Panc1 (cell line): Measurements from ENCODE around the gene MBD1. TPM values are rescaled to one million over a fixed set of nuclear protein-coding genes. Genes with fewer than 3 reads are reported as not detected.

Source experiments
- ATAC-seq: fragments of 200-7000 bp; cut with Tn5 transposase; 2 replicates; pipeline ENCODE4 v1.9.1; 2020; ENCODE audit warnings: mild to moderate bottlenecking, moderate library complexity
- BruUV-seq: library from RNA; stranded (reverse); fragments of 400-500 nt; replicated peaks from 2 replicates; lab custom pipeline; 2021; lab: Mats Ljungman, UMichigan
- CTCF ChIA-PET: fragments of 300-600 bp; sonication (Branson Sonifier 250); formaldehyde crosslinking; loops from one replicate; lab custom pipeline; 2022; ENCODE audit warnings: antibody characterized with exemption; lab: Charles Lee
- POLR2A ChIA-PET: fragments of 300-600 bp; sonication (Branson Sonifier 250); formaldehyde crosslinking; loops from one replicate; lab custom pipeline; 2022; ENCODE audit warnings: antibody characterized with exemption; lab: Charles Lee
- DNase-seq: peaks from one replicate; pipeline ENCODE4 v3.0.0-alpha.2; 2010; ENCODE audit warnings: low read depth, low spot score
- H3K27ac ChIP-seq: 2 replicates; pipeline ENCODE4 v1.5.1; 2011; ENCODE audit warnings: mild to moderate bottlenecking, low read length, inconsistent platforms
- H3K27me3 ChIP-seq: fragments of 200-500 bp; sonication (Bioruptor generic); 2 replicates; pipeline ENCODE4 v1.6.0; 2014; ENCODE audit warnings: low read length, inconsistent platforms; ENCODE audit not compliant: control insufficient read depth, insufficient read depth
- H3K36me3 ChIP-seq: fragments of 200-500 bp; sonication (Bioruptor generic); 2 replicates; pipeline ENCODE4 v1.5.1; 2014; ENCODE audit warnings: inconsistent platforms, mild to moderate bottlenecking, low read length, moderate library complexity; ENCODE audit not compliant: control insufficient read depth, insufficient read depth
- H3K4me1 ChIP-seq: 2 replicates; pipeline ENCODE4 v1.5.1; 2011; ENCODE audit warnings: inconsistent platforms, mild to moderate bottlenecking, low read length, moderate library complexity; ENCODE audit not compliant: control insufficient read depth, insufficient read depth
- H3K4me3 ChIP-seq, 2 experiments: 2 replicates each; pipeline ENCODE4 v1.5.1; 2011 to 2012; ENCODE audit warnings: low read depth in 2 of 2, low read length in 2 of 2, mild to moderate bottlenecking in 2 of 2, inconsistent platforms in 1 of 2, moderate library complexity in 1 of 2
- H3K9me3 ChIP-seq: fragments of 200-500 bp; sonication (Bioruptor generic); 2 replicates; pipeline ENCODE4 v1.5.1; 2014; ENCODE audit warnings: low read depth, mild to moderate bottlenecking, inconsistent platforms, low read length, moderate library complexity; ENCODE audit not compliant: control insufficient read depth, insufficient read depth
- POLR2AphosphoS5 ChIP-seq: IDR thresholded peaks from 2 replicates; pipeline ENCODE4 v1.6.1; 2012; ENCODE audit warnings: mild to moderate bottlenecking, low read depth, low read length, moderate library complexity
- REST ChIP-seq, 2 experiments: IDR thresholded peaks; 2 replicates each; pipeline ENCODE4 v1.6.1; 2011 to 2012; ENCODE audit warnings: low read depth in 2 of 2, control low read depth in 1 of 2, low read length in 1 of 2, mild to moderate bottlenecking in 1 of 2, moderate library complexity in 1 of 2; ENCODE audit not compliant: insufficient read depth in 1 of 2
- SIN3A ChIP-seq: IDR thresholded peaks from 2 replicates; pipeline ENCODE4 v1.6.1; 2012; ENCODE audit warnings: low read depth, mild to moderate bottlenecking, low read length, moderate library complexity, borderline replicate concordance; ENCODE audit not compliant: insufficient read depth
- TCF7L2 ChIP-seq: IDR thresholded peaks from 2 replicates; pipeline ENCODE4 v1.6.1; 2011; ENCODE audit warnings: mild to moderate bottlenecking, low read depth, low read length, inconsistent platforms
- in situ Hi-C: cut with HindIII; loops from 2 replicates; pipeline ENCODE4 v1.10.0; 2016; ENCODE audit warnings: low sequenced_read_pairs, low pct_unique_long_range_greater_than_20kb
- intact Hi-C: fragments of 100-400 bp; cut with micrococcal nuclease; formaldehyde crosslinking; loops from one replicate; pipeline ENCODE4 v1.10.0; 2022; ENCODE audit not compliant: unreplicated experiment
- total RNA-seq: library from RNA; stranded (reverse); gene quantifications from one replicate; pipeline ENCODE4 v1.2.1, GENCODE V29; 2021; ENCODE audit not compliant: unreplicated experiment
- TF ChIP-seq, protein P1 (sequence below): fragments of 450-650 bp; IDR thresholded peaks from 2 replicates; pipeline ENCODE4 v1.5.1; 2017; ENCODE audit warnings: mild to moderate bottlenecking

Gene MBD1
- total RNA-seq, 1 experiment from 2014 or later: 47.3 TPM

- in situ Hi-C loops: no loop called here
- POLR2A ChIA-PET: no interaction called here
- H3K27ac ChIP-seq: no peak overlapping the region
- TF ChIP-seq TCF7L2: peak; percentile 32; the same call in 1 of the 2 replicates
- TF ChIP-seq, protein P1, sequence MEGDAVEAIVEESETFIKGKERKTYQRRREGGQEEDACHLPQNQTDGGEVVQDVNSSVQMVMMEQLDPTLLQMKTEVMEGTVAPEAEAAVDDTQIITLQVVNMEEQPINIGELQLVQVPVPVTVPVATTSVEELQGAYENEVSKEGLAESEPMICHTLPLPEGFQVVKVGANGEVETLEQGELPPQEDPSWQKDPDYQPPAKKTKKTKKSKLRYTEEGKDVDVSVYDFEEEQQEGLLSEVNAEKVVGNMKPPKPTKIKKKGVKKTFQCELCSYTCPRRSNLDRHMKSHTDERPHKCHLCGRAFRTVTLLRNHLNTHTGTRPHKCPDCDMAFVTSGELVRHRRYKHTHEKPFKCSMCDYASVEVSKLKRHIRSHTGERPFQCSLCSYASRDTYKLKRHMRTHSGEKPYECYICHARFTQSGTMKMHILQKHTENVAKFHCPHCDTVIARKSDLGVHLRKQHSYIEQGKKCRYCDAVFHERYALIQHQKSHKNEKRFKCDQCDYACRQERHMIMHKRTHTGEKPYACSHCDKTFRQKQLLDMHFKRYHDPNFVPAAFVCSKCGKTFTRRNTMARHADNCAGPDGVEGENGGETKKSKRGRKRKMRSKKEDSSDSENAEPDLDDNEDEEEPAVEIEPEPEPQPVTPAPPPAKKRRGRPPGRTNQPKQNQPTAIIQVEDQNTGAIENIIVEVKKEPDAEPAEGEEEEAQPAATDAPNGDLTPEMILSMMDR: no peak
- intact Hi-C loops: no loop called here
- no peaks in the 10 kb centered on the region for H3K27me3 ChIP-seq
- DNase-seq (no peak), ATAC-seq (peak; percentile 32; the same call in 1 of the 2 replicates)
- no TSS peak for BruUV-seq
- no peaks in the 10 kb centered on the region for H3K9me3 ChIP-seq
- H3K4me1 ChIP-seq: peaks cover 4% of the 10 kb centered on the region; the same call in 1 of the 2 replicates
- CTCF ChIA-PET: no interaction called here
- no peaks in the 10 kb centered on the region for H3K36me3 ChIP-seq
- H3K4me3 ChIP-seq: peak overlapping the region; percentile 43 to 66
Measured at GRCh38 chr18:50306944-50307343, 25.6 kb upstream of the MBD1 start.

DNA sequence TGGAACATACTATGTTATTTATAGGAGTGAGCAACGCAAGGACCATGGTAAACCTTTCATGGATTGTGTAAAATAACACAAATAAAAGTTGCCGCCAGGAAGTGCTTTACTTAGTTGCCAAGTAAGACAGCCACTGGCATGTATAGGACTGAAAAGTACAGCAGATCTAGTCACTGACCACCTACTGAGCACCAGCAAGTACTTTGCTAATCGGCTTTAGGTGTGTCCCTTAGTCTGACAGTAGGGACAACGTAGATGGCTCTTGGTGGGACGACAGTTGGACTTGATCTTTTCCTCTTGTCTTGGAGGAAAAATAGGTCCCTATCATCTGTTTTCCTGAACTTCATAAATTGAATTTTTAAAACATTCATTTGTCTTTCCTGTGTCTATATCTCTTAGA lies 19.8 kb upstream of the MBD1 start:
- no peaks in the 10 kb centered on the region for H3K9me3 ChIP-seq
- no TSS peak for BruUV-seq
- H3K27ac ChIP-seq: no peak overlapping the region
- DNase-seq (no peak), ATAC-seq (no peak)
- H3K4me1 ChIP-seq: no peaks in the 10 kb centered on the region
- H3K36me3 ChIP-seq: no peaks in the 10 kb centered on the region
- ChIA-PET CTCF (no interaction called here), POLR2A (no interaction called here)
- H3K27me3 ChIP-seq: no peaks in the 10 kb centered on the region
- in situ Hi-C loops (no loop called here), intact Hi-C loops (no loop called here)
- TF ChIP-seq, protein P1: no peak
- TF ChIP-seq REST (IDR thresholded peaks at IDR 0.05; ENCODE audit: insufficient read depth in 1 of 2, low read depth in 2 of 2, low read length in 1 of 2) (no peak), SIN3A (no peak), POLR2AphosphoS5 (no peak), TCF7L2 (no peak)
- H3K4me3 ChIP-seq: no peak overlapping the region
